Activated T-cell treated with anti-CD3 and anti-CD28 coated beads for 4 hours (primary cell): ENCODE measurements around the gene LRRC18.

Source experiments
- DNase-seq: peaks from one replicate; pipeline ENCODE4 v3.0.0-alpha.2; 2020

The LRRC18 gene

DNA sequence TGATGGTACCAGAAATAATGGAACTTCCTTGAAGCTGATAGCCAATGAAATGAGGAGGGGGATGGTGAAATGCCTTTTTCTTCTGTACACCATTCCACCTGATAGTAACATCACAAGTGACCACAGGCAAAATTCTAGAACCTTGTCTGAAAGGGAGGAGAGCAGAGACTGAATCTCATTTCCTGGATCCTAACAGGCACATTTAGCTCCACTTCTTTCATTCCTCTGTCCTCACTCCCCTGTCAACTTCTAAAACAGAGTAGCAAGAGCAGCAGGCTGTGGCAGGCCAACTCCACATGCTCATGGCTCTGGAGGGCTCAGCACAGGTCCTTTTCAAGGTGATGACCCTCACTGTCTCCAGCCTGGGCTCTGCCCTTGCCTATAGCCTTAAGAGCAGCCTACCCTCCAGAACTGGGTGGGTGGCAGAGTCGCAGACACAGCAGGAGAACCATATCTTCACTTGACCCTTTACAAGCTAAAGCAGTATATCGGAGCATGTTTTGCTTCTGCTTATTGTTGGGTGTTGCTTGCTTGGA lies at the start of gene LRRC18:
Gene LRRC18, minus strand, starts transcription at position 51 of the 536 bp plus-strand sequence. CDS start 25,685 bp downstream, outside the sequence.
- no peak for DNase-seq

DNA sequence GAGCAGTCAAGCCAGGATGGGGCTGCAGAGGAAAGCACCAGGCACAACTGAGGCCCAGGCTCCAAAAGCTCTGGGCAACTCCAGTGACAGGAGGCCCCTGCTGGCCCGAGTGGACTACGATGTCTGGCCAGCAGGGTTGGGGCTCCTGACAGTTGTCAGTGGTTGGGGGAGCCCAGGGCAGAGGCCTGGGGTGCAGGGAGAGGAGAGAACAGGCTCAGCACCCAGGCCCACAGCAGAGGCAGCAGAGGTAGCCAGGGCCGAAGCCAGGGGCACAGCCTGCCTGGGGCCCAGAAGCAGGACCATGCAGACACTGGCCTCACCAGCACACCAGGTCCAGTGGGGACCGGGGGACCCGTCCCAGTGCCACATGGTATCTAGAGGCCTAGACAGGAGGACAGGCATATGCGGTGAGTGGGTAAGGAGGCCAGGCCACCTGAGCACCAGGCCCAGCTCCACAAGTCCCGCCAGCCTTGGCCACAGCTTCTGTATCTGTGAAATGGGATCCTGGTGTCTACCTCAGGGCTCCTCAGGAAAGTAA lies 46.0 kb upstream of the LRRC18 start:
- no peak for DNase-seq

DNA sequence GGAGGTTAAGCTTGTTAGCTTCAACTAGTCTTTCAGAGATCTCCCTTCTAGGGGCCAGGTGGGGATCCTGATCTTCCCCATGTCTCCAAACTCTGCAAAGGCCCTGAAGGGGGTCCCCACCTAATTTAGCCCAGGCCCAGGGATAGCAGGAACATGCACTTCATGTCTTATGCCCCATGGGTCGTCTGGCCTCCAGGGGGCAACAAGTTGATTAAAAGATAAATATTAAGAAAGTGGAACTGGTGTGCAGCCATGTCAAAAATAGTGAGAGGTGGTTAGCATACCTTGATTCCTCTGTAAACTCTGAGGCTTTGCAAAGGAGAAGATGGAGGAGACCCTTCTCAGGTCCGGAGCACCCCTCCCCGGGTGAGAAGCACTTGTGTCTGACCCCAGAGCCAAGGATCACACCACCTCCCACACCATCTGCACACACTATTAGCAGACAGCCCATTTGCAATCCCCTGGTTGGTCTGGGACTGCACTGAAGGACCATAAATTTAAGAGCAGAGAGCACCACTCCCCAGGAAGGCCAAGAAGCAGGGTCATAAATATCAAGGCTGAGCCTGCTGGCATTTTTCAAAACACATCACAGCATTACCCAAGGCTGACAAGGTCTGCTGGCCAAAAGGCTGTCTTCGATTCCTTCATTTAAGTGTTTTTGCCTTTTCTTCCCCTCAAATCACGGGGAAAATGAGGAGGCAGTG lies 44.2 kb upstream of the LRRC18 start:
- DNase-seq, result no peak

DNA sequence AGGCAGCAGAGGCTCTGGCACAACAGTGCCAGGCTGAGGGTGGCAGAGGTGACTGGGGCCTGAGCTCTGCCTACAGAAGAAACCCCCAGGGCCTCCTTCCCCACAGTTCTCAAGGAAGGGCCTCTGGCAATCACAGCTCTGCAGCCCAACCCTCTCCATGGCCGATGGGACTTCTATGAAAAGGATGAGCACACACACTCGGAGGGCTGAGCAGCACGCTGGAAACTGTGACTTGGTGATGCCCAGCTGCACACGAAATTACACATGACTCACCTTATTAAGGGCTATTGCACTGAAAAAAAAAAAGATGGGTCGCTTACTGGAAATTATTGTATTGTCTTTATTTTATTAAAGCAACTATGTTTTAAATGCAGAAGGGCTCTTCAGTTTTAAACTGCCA lies 42.9 kb upstream of the LRRC18 start:
- no peak for DNase-seq

DNA sequence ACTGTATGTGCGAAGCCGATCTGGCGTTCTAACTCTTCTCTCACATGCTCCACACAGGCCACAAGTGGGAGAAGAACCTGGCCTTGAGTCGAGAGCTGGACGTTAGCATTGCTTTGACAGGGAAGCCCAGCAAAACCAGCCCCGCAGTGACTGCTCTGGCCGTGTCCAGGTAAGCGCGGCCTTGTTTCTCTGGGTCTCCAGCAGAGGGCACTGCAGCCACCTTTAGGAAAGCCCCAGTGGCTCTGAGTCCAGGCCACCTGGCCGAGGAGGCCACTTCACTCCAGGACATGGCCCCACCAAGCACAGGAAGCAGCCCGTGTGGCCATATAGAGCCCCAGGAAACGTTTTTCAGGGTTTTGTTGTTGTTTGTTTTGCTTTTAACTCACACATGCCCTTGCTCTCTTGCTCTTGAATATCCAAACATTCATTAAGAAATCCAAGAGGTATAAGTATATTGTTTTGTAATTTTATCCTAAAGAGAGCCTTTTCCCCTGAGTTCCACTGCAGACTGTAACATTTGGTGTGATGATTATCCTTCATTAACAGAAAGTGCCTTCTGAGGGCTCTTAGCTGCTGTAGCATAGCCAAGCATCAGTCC lies 41.8 kb upstream of the LRRC18 start:
- DNase-seq, result no peak

DNA sequence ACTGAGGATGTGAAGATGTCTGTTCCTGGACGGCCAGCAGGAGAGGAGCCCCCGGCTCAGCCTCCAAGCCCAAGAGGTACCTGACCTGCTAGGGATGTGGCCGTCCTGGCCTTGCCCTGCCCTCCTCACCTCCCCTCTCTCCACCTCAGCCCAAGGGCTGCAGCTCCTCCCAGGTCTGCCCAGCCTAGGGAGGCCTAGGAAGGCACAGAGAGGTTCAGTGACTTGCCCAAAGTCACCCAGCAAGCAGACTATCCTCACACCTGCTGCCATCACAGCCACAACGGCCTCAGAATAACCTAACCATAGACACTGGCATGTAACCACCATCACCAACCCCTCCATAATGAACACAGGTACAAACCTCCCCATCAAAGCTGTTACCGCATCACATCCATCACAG lies 38.7 kb upstream of the LRRC18 start:
- DNase-seq, result no peak

DNA sequence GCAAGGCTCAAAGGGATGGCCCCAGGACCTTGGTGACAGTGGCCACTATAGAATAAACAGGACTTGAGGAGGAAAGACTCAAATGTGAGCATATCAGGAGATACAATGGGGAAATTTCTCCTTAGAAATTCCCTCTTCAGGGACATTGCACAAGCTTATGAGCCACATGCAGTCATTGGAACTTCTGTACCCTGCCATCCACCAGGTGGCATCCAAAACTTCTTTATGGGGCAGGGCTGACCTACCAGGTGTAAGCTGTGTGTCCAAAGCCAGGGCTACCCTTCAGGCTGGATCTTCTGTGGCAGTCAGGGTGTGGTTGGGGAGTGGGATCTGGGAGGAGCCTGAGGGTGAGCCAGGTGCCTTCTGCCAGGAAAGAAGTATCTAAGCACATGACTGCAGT lies 36.6 kb upstream of the LRRC18 start:
- no peak for DNase-seq

DNA sequence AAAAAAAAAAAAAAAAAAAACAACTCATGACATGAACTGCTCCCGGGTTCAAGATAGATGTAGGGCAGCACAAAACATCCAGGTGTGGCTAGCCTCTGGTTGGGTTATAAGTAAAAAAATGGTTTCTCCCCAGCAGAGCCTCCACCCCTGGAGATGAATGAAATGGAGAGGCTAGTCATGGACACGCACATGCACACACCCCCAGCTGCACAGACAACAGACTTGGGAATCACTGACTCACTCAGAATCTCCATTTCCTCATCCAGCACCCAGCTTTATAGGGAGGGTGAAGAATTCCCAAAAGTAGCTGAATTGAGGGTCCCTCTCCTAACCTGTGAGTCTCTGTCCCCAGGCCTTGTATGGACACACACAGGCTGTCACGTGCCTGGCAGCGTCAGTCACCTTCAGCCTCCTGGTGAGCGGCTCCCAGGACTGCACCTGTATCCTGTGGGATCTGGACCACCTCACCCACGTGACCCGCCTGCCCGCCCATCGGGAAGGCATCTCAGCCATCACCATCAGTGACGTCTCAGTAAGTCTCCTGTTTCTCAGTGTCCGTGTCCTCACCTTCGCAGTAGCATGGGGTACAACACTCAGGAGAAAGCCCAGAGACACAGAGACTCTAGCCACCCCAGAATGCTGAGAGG lies 35.0 kb upstream of the LRRC18 start:
- DNase-seq, result no peak

DNA sequence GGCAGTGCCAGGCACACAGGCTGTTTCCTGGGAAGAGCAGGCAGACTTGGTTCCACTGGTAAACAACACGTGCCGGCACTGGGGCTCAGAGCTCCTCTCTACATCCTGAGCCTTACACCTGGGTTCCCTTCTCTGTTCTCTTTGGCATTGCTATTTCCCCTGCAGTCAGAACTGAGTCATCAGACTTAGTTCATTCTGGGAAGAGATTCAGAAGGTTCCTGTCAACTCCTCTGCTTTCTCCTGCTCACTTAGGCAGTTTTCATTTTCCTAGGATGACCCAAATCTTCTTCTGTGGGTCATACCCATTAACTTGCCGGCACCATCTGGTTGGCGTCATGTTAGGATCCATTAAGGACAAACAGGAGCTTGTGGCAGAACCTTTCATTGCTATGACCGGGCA lies 33.4 kb upstream of the LRRC18 start:
- no peak for DNase-seq

DNA sequence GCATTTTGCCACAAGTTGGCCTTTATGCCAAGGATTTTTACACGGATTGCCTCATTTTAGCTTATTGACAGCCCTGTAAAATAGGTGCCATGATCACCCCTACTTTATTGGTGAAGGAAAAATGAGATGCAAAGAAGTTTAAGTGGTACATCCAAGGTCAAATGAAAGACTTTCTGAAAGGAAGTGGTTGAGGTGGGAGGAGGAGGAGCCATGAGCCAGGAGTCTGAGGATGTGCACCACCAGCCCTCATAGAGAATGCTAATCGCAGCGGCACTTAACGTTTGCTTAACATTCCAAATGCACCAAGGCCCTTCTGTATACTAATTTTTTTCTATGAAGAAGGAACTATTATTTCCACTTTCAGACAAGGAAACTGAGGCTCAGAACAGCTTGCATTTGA lies 31.0 kb upstream of the LRRC18 start:
- no peak for DNase-seq

DNA sequence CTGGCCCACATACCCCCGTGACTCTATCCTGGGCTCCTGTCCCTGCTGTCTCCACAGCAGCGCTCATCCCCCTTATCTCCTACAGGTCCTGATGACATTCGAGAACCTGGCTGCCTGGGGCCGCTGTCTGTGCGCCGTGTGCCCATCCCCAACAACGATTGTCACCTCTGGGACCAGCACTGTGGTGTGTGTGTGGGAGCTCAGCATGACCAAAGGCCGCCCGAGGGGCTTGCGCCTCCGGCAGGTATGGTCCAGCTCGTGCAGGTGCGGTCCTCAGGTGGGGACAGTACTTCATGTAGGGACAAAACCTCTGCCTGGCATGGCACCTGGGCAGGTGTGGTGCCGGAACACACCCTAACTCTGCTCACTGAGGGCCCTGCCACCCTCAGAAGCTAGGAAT lies 30.4 kb upstream of the LRRC18 start:
- no peak for DNase-seq

DNA sequence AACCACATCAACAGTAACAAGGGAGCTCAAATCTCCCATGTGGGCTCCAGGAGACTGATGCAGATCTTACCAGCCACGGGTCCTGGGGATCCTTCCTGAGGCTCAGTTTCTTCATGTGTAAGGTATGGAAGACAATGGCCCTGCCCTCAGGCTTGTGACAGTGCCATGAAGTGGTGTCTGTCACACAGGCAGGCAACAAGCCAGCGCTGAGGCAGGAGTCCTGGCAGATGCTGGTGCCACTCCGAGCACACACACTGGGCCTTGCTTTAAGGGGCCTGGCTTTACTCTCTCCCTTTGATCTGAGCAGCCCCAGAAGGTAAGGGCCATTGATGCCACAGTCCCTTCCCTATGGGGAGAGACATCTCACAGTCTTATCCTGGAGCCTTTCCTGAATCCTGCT lies 28.4 kb upstream of the LRRC18 start:
- DNase-seq, result no peak

DNA sequence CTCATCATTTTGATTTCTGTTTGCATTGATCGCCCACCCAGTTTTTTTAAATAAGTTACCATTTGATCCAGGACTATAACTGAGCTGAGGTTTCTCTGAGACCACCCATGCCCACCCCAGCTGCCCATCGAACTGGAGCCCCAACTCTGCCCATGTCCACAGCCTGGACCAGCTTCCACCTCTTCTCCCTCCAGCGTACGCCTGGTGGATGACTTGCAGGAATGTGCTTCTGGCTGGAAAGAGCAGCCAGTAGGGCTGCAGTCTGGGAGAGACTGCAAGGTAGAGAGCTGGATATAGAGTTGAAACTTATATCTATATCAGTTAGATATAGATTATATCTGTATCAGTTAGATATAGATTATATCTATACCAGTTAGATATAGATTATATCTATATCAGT lies 25.8 kb upstream of the LRRC18 start:
- DNase-seq, result no peak

DNA sequence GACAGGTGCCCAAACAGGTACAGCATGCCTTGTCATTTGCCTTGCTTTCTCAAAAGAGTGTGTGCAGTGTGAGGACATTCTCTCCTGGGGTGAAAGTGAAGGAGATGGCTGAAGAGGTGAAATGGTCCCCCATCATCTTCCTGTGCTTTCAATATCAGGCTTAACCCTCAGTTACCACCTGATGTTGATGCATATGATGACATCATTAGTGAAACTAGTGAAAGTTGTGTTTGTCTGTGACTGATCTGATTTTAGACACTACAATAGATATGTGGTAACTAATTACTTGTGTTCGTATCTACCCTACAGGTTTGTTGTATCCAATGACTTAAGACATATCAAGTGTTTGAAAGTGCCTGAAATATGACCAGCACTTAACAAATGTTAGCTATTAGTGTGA lies 24.4 kb upstream of the LRRC18 start:
- no peak for DNase-seq

DNA sequence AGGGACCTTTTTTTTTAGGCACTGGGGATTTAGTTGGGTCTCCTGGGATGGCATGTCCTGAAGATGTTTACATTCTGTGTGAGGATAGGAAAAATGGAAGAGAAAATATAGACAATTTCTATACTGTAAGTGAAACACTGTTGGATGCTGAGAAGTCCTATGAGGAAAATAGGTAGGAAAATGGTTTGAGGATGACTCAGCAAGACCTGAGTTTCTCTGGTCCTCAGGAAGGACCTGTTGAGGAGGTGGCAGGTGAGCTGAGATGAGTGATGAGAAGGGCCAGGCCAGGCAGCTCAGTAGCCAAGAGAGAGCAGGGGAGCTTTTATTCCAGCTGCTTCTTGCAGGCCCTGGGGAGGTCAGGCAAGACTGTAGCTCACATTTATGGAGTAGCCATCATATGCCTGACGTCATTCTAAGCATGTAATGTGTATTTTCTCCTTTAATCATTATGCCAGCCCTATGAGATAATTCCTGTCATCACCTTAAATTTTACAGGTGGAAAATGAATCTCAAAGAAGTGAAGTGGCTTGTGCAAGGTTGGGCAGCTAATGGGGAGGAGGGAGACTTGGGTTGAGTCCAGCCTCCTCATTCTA lies 19.1 kb upstream of the LRRC18 start:
- no peak for DNase-seq

DNA sequence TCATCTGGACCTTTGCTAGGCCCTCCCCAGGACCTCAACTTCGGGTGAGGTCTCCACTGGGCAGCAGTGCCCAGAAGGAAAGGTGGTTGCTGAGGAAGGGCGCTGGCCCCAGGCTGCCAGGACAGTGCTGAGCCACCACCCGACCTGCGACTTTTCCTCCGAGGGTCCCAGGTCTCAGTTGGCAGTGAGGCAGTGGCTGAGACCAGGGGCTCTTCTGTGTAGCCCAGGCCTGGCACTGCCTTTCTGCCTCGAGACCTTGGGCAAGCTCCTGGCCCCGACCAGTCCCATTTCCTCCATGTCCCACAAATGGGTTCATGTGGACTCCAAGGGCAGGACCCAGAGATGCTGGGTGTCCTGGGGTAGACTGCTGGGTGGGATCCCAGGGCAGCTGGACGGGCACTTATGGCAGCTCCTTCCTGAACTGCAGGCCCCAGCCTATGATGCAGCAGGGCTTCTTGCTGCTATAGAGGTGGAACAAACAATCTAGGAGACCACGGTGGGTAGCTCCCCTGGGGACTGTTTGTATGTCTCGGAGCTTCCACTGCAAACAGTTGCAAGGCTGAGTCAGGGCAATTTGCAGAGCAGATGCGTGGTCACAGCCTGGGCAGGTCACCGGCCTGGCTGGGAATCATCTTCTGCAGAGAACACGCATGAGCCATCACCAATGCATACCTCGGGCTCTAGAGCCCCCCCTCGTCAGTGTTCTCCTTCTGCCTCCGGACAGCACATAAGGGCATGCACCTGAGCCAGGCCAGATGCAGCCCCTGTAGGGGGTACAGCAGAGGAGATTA lies 17.9 kb upstream of the LRRC18 start:
- no peak for DNase-seq

DNA sequence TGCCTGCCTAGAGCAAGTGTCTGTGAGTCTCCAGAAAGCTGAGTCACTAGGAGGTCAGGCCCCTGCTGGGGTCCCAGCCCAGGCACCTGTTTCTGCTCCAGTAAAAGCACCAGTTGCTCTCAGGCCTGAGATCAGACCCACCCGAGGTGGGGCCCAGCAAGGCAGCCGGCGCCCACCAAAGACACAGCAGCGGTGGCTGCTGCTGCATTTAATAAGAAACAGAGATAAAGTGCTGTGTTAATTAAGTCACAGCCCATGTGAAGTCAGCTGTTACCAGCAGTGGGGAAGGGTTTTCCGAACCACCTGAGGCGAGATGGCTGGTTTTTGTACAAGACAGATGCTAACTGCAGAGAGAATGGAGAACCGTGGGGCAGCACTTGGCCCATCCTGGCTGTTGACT lies 12.1 kb upstream of the LRRC18 start:
- no peak for DNase-seq

DNA sequence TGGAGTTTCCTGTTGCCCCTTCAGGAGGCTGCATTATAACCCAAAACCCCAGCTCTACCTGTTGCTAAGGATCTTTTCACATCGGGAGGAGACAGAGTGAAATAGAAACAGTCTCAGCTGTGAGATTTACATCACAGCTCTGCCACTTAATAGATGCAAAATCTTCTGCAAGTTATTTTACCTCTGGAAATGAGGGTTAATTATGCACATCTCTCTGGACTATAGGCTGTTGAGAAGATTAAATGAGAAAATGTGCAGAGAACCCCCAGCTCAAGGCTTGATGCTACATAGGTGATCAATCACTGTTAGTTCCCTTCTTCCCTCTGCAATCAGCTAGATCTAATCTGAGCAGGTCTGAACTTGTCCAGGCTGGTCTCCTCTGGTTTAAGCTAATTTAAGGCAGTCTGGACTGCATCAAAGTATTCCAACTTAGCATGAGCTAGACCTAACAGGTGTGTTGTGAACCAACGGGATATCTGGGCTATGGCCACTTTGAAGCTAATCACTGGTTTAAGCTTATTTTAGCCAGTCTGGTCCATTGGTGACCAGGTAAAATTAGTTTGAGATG lies 8.9 kb upstream of the LRRC18 start:
- DNase-seq, result no peak

DNA sequence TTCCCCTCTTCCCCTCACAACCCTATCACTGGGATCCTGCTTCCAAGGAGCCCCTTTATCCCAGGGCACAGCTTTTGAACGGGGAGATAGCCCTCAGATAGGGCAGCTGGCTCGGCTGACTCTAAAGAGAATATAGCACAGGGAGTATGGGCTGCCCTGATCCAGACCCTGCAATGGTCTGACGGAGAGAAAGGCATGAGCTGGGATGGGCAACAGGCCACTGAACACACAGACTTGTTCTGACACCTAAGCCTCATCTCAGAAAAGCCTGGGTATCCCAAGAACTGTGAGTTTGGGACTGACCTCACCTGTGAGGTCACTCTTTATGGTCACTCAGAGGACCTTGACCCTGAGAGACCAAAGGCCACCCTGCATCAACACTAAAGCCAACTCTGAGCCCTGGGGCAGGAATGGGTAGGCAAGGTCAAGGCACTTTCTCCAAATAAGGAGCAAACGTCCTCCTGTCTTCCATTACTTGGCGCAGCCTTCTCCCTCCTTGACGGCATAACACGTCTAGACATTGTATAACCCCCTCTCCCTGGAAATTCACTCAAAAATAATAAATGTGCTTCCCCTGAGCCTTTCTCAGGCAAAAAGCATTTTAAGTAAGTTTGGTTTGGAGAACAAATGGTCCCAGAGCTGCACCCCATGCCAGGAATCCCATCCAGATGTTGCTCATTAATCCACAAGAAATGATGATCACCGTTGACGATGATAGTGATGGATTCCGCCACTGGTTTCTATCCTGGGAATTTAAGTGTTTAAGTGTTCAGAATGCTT lies 8.2 kb upstream of the LRRC18 start:
- no peak for DNase-seq

DNA sequence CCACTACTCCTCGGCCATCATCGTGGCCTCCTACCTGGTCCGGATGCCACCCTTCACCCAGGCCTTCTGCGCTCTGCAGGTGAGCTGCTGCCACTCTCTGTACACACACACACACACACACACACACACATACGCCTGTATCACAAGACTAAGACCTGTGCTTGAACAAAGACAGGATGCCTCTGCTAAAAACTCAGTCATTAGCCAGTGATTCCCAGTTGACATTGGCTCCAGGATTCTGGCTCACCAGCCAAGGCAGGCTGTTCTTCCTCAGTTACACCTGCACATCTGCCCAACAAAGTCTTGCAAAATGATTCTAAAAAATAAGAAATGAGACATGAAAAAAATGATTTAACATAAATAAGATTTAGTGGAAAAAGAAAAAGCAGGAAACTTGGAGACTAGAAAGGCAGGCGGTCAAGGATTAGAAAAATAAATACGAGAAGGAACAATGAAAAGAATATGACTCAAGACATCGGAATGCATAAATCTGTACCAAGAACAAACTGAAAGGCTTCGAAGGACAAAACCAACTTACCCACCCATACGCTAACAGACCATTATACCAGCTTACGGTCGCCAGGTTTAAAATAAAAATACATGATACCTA lies 7.4 kb upstream of the LRRC18 start:
- DNase-seq, result no peak

DNA sequence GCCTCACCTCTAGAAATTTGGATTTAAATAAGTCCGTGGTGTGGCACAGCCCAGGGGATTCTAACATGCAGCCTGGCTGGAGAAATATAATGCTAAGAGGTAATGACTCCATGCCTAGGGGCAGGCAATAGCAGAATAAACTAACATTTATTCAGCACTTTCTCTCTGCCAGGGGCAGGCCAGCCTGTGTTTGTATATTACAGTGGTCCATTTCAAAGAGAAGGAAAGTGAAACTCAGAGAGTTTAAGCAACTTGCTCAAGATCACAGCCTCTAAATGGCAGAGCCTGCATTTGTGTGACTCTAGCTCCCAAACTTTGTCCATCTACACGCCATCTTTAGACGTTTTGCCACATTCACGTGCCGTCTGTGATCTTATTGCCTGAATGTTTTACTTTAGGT lies 6.7 kb upstream of the LRRC18 start:
- no peak for DNase-seq
